ENCODE data around the gene PRR5L. TPM values are rescaled to one million over a fixed set of nuclear protein-coding genes. Genes with fewer than 3 reads are reported as not detected.
"Not testable (repeated sequence)": the region's sequence is repeated elsewhere in the genome, so short reads cannot be mapped to it uniquely, and the experiment has no call there.

PRR5L gene
- total RNA-seq, 2 donors from 2014 or later, result 10.0 to 10.6 TPM

- ATAC-seq (replicated peaks), result no peak
- no peaks in the 10 kb centered on the region for H3K36me3 Mint-ChIP-seq (ENCODE audit: low read depth)
- H3K27ac Mint-ChIP-seq, result no peak overlapping the region
- no peaks in the 10 kb centered on the region for H3K4me1 Mint-ChIP-seq
- no peaks in the 10 kb centered on the region for H3K27me3 Mint-ChIP-seq
- H3K4me3 Mint-ChIP-seq, result no peak overlapping the region
- H3K9me3 Mint-ChIP-seq, result no peaks in the 10 kb centered on the region
Observed at GRCh38 chr11:36471577-36471976, 175.5 kb downstream of the PRR5L start.

- no peak overlapping the region for H3K4me3 Mint-ChIP-seq
- no peaks in the 10 kb centered on the region for H3K36me3 Mint-ChIP-seq (ENCODE audit: low read depth)
- no peaks in the 10 kb centered on the region for H3K27me3 Mint-ChIP-seq
- H3K4me1 Mint-ChIP-seq, result no peaks in the 10 kb centered on the region
- ATAC-seq (replicated peaks), result no peak
- H3K9me3 Mint-ChIP-seq, result no peaks in the 10 kb centered on the region
- H3K27ac Mint-ChIP-seq, result no peak overlapping the region
Observed at GRCh38 chr11:36475192-36475591, 179.1 kb downstream of the PRR5L start.

GRCh38 chr11:36478700-36479329, 182.7 kb downstream of the PRR5L start:
- H3K9me3 Mint-ChIP-seq, result no peaks in the 10 kb centered on the region
- no peaks in the 10 kb centered on the region for H3K4me1 Mint-ChIP-seq
- H3K36me3 Mint-ChIP-seq (ENCODE audit: low read depth), result no peaks in the 10 kb centered on the region
- ATAC-seq (replicated peaks), result peak; percentile 43
- H3K27me3 Mint-ChIP-seq, result no peaks in the 10 kb centered on the region
- no peak overlapping the region for H3K4me3 Mint-ChIP-seq
- no peak overlapping the region for H3K27ac Mint-ChIP-seq

- Mint-ChIP-seq H3K27ac (no peak overlapping the region), H3K4me1 (no peaks in the 10 kb centered on the region), H3K36me3 (ENCODE audit: low read depth) (peaks cover 15% of the 10 kb centered on the region), H3K4me3 (no peak overlapping the region), H3K27me3 (no peaks in the 10 kb centered on the region), H3K9me3 (no peaks in the 10 kb centered on the region)
- no peak for ATAC-seq (replicated peaks)
Observed at GRCh38 chr11:36480833-36481232, 184.7 kb downstream of the PRR5L start.

GRCh38 chr11:36483042-36483441, 187.0 kb downstream of the PRR5L start:
- H3K9me3 Mint-ChIP-seq; ATAC-seq (replicated peaks); H3K27ac Mint-ChIP-seq; H3K27me3 Mint-ChIP-seq; H3K4me1 Mint-ChIP-seq; H3K4me3 Mint-ChIP-seq: not testable (repeated sequence)
- H3K36me3 Mint-ChIP-seq (ENCODE audit: low read depth), result peaks cover 37% of the 10 kb centered on the region

GRCh38 chr11:36485298-36486002, 189.4 kb downstream of the PRR5L start:
- H3K4me1 Mint-ChIP-seq, result no peaks in the 10 kb centered on the region
- no peak overlapping the region for H3K4me3 Mint-ChIP-seq
- ATAC-seq (replicated peaks), result no peak
- H3K9me3 Mint-ChIP-seq, result no peaks in the 10 kb centered on the region
- H3K27ac Mint-ChIP-seq, result no peak overlapping the region
- H3K27me3 Mint-ChIP-seq, result no peaks in the 10 kb centered on the region
- H3K36me3 Mint-ChIP-seq (ENCODE audit: low read depth), result peaks cover 61% of the 10 kb centered on the region

GRCh38 chr11:36487619-36488018, 191.5 kb downstream of the PRR5L start:
- no peak overlapping the region for H3K4me3 Mint-ChIP-seq
- H3K27ac Mint-ChIP-seq, result peak overlapping the region; percentile 46
- H3K27me3 Mint-ChIP-seq, result no peaks in the 10 kb centered on the region
- ATAC-seq (replicated peaks), result no peak
- peaks cover 83% of the 10 kb centered on the region for H3K36me3 Mint-ChIP-seq (ENCODE audit: low read depth)
- H3K9me3 Mint-ChIP-seq, result no peaks in the 10 kb centered on the region
- H3K4me1 Mint-ChIP-seq, result peaks cover 6% of the 10 kb centered on the region

- no peaks in the 10 kb centered on the region for H3K27me3 Mint-ChIP-seq
Observed at GRCh38 chr11:36488096-36488495, 192.0 kb downstream of the PRR5L start.

GRCh38 chr11:36490026-36490806, 194.1 kb downstream of the PRR5L start:
- Mint-ChIP-seq H3K36me3 (ENCODE audit: low read depth) (peaks cover 99% of the 10 kb centered on the region), H3K27ac (no peak overlapping the region), H3K4me3 (no peak overlapping the region), H3K4me1 (peaks cover 10% of the 10 kb centered on the region), H3K9me3 (no peaks in the 10 kb centered on the region), H3K27me3 (no peaks in the 10 kb centered on the region)
- ATAC-seq (replicated peaks), result no peak

More at GRCh38 chr11:36488096-36488495, 192.0 kb downstream of the PRR5L start:
- peak overlapping the region; percentile 46 for H3K27ac Mint-ChIP-seq
- peaks cover 88% of the 10 kb centered on the region for H3K36me3 Mint-ChIP-seq (ENCODE audit: low read depth)
- H3K4me3 Mint-ChIP-seq, result no peak overlapping the region
- H3K4me1 Mint-ChIP-seq, result peaks cover 10% of the 10 kb centered on the region
- ATAC-seq (replicated peaks), result no peak
- H3K9me3 Mint-ChIP-seq, result no peaks in the 10 kb centered on the region

- H3K4me3 Mint-ChIP-seq, result no peak overlapping the region
- no peak overlapping the region for H3K27ac Mint-ChIP-seq
- peaks cover 10% of the 10 kb centered on the region for H3K4me1 Mint-ChIP-seq
- peak; percentile 34 for ATAC-seq (replicated peaks)
- no peaks in the 10 kb centered on the region for H3K27me3 Mint-ChIP-seq
- H3K9me3 Mint-ChIP-seq, result no peaks in the 10 kb centered on the region
- peaks cover 94% of the 10 kb centered on the region for H3K36me3 Mint-ChIP-seq (ENCODE audit: low read depth)
Observed at GRCh38 chr11:36492724-36493304, 196.7 kb downstream of the PRR5L start.

- no peak overlapping the region for H3K4me3 Mint-ChIP-seq
- H3K36me3 Mint-ChIP-seq (ENCODE audit: low read depth), result peaks cover 94% of the 10 kb centered on the region
- no peaks in the 10 kb centered on the region for H3K27me3 Mint-ChIP-seq
- H3K27ac Mint-ChIP-seq, result no peak overlapping the region
- H3K9me3 Mint-ChIP-seq, result no peaks in the 10 kb centered on the region
- ATAC-seq (replicated peaks), result no peak
- H3K4me1 Mint-ChIP-seq, result peaks cover 10% of the 10 kb centered on the region
Observed at GRCh38 chr11:36493332-36493731, 197.2 kb downstream of the PRR5L start.

GRCh38 chr11:36498721-36499120, 202.6 kb downstream of the PRR5L start:
- Mint-ChIP-seq H3K27ac (no peak overlapping the region), H3K27me3 (no peaks in the 10 kb centered on the region), H3K4me1 (peaks cover 10% of the 10 kb centered on the region), H3K36me3 (ENCODE audit: low read depth) (peaks cover 79% of the 10 kb centered on the region), H3K9me3 (no peaks in the 10 kb centered on the region), H3K4me3 (no peak overlapping the region)
- ATAC-seq (replicated peaks), result no peak

- no peaks in the 10 kb centered on the region for H3K9me3 Mint-ChIP-seq
- H3K27ac Mint-ChIP-seq, result no peak overlapping the region
- peaks cover 73% of the 10 kb centered on the region for H3K36me3 Mint-ChIP-seq (ENCODE audit: low read depth)
- H3K27me3 Mint-ChIP-seq, result no peaks in the 10 kb centered on the region
- peaks cover 12% of the 10 kb centered on the region for H3K4me1 Mint-ChIP-seq
- ATAC-seq (replicated peaks), result no peak
- no peak overlapping the region for H3K4me3 Mint-ChIP-seq
Observed at GRCh38 chr11:36499315-36499714, 203.2 kb downstream of the PRR5L start.

- H3K27me3 Mint-ChIP-seq, result no peaks in the 10 kb centered on the region
- H3K27ac Mint-ChIP-seq, result peak overlapping the region; percentile 31
- peaks cover 65% of the 10 kb centered on the region for H3K36me3 Mint-ChIP-seq (ENCODE audit: low read depth)
- H3K4me1 Mint-ChIP-seq, result peaks cover 18% of the 10 kb centered on the region
- peak; percentile 78 for ATAC-seq (replicated peaks)
- H3K9me3 Mint-ChIP-seq, result no peaks in the 10 kb centered on the region
- H3K4me3 Mint-ChIP-seq, result no peak overlapping the region
Observed at GRCh38 chr11:36500315-36500721, 204.2 kb downstream of the PRR5L start.
